Osteoblast (primary cell): ENCODE data around the gene IST1. TPM values are rescaled to one million over a fixed set of nuclear protein-coding genes. Genes with fewer than 3 reads are reported as not detected.

Experiments used
- DNase-seq: peaks from one replicate; pipeline ENCODE4 v3.0.0; 2011; ENCODE audit warnings: low spot score, mixed read lengths; ENCODE audit not compliant: insufficient read length; ENCODE audit errors: missing footprints
- H2AFZ ChIP-seq: 2 replicates; pipeline ENCODE4 v1.6.0; 2011; ENCODE audit warnings: mild to moderate bottlenecking, low read length
- H3K27ac ChIP-seq: 2 replicates; pipeline ENCODE4 v1.5.1; 2011; ENCODE audit warnings: mild to moderate bottlenecking, low read depth, low read length, moderate library complexity
- H3K27me3 ChIP-seq: 2 replicates; pipeline ENCODE4 v1.6.0; 2012; ENCODE audit warnings: mild to moderate bottlenecking, control low read depth, inconsistent platforms, low read length, moderate library complexity; ENCODE audit not compliant: insufficient read depth
- H3K36me3 ChIP-seq: 2 replicates; pipeline ENCODE4 v1.5.1; 2011; ENCODE audit warnings: mild to moderate bottlenecking, low read length, control low read depth, moderate library complexity; ENCODE audit not compliant: insufficient read depth
- H3K4me1 ChIP-seq: 2 replicates; pipeline ENCODE4 v1.5.1; 2011; ENCODE audit warnings: mild to moderate bottlenecking, low read length, control low read depth, moderate library complexity; ENCODE audit not compliant: insufficient read depth
- H3K4me2 ChIP-seq: 2 replicates; pipeline ENCODE4 v1.6.0; 2011; ENCODE audit warnings: mild to moderate bottlenecking, low read length; ENCODE audit not compliant: insufficient read depth
- H3K4me3 ChIP-seq: fragments of 200-600 bp; sonication (generic); 3 replicates; pipeline ENCODE4 v1.5.1; 2012; ENCODE audit warnings: mild to moderate bottlenecking, low read length, inconsistent platforms; ENCODE audit not compliant: insufficient read depth
- H3K79me2 ChIP-seq: 2 replicates; pipeline ENCODE4 v1.6.0; 2012; ENCODE audit warnings: mild to moderate bottlenecking, low read length, control low read depth, inconsistent platforms; ENCODE audit not compliant: insufficient read depth
- H3K9me3 ChIP-seq: 2 replicates; pipeline ENCODE4 v1.5.1; 2011; ENCODE audit warnings: low read depth, low read length, control low read depth
- H4K20me1 ChIP-seq: 2 replicates; pipeline ENCODE4 v1.6.0; 2012; ENCODE audit warnings: mild to moderate bottlenecking, low read length, control low read depth; ENCODE audit not compliant: insufficient read depth
- CTCF ChIP-seq: IDR thresholded peaks from 2 replicates; pipeline ENCODE4 v1.5.1; 2011; ENCODE audit warnings: mild to moderate bottlenecking, low read depth, low read length, moderate library complexity; ENCODE audit errors: extremely low read depth
- total RNA-seq: library from RNA; depleted of rRNA; stranded (reverse); fragments of >200 nt; gene quantifications from 2 replicates; pipeline ENCODE4 v1.2.3, GENCODE V29; 2012

IST1 gene
- 213 and 229 TPM in 2 replicates for total RNA-seq

- H3K4me3 ChIP-seq: peak within 1 kb of the TSS; percentile 100
- peak within 1 kb of the TSS; percentile 98 for H2AFZ ChIP-seq
- peak within 1 kb of the TSS; percentile 97 for H3K27ac ChIP-seq
- peaks cover 7% of the 10 kb centered on the region for H3K36me3 ChIP-seq
- no peaks in the 10 kb centered on the region for H3K9me3 ChIP-seq
- H3K4me2 ChIP-seq: peak within 1 kb of the TSS; percentile 97
- H3K79me2 ChIP-seq: peaks cover 48% of the 10 kb centered on the region
- H3K27me3 ChIP-seq: no peaks in the 10 kb centered on the region
- no peak for TF ChIP-seq CTCF
- peaks cover 26% of the 10 kb centered on the region for H4K20me1 ChIP-seq
- H3K4me1 ChIP-seq: peaks cover 14% of the 10 kb centered on the region
- DNase-seq: peak; percentile 98
Measured at GRCh38 chr16:71894921-71895678, at the start of gene IST1. IST1 (plus strand) TSS chr16:71895531; CDS start chr16:71915641, 20,110 bp downstream.

- no peaks in the 10 kb centered on the region for H3K27me3 ChIP-seq
- peak; percentile 100 for DNase-seq
- H3K4me3 ChIP-seq: peak within 1 kb of the TSS; percentile 98
- H3K36me3 ChIP-seq: peaks cover 31% of the 10 kb centered on the region
- H3K4me2 ChIP-seq: peak within 1 kb of the TSS; percentile 91
- peak within 1 kb of the TSS; percentile 88 for H3K27ac ChIP-seq
- peak within 1 kb of the TSS; percentile 90 for H2AFZ ChIP-seq
- H3K4me1 ChIP-seq: peaks cover 11% of the 10 kb centered on the region
- H4K20me1 ChIP-seq: peaks cover 14% of the 10 kb centered on the region
- TF ChIP-seq CTCF: no peak
- H3K79me2 ChIP-seq: peaks cover 34% of the 10 kb centered on the region
- no peaks in the 10 kb centered on the region for H3K9me3 ChIP-seq
Measured at GRCh38 chr16:71845639-71846430, 49.5 kb upstream of the IST1 start, which contains the start of gene ATXN1L. ATXN1L (plus strand) TSS chr16:71845976; CDS start chr16:71849741, 3,765 bp downstream.

- Histone ChIP-seq H2AFZ (peak overlapping the region; percentile 78), H3K27me3 (no peaks in the 10 kb centered on the region), H3K36me3 (peaks cover 37% of the 10 kb centered on the region), H4K20me1 (peaks cover 14% of the 10 kb centered on the region), H3K4me3 (peak overlapping the region; percentile 98), H3K9me3 (no peaks in the 10 kb centered on the region), H3K4me2 (peak overlapping the region; percentile 91), H3K79me2 (peaks cover 39% of the 10 kb centered on the region), H3K27ac (peak overlapping the region; percentile 88), H3K4me1 (peaks cover 11% of the 10 kb centered on the region)
- DNase-seq: peak; percentile 76
- TF ChIP-seq CTCF: no peak
Measured at GRCh38 chr16:71846431-71846830, 48.9 kb upstream of the IST1 start.

GRCh38 chr16:71847096-71847495 is 48.2 kb upstream of the IST1 start:
- H4K20me1 ChIP-seq: peaks cover 20% of the 10 kb centered on the region
- peaks cover 43% of the 10 kb centered on the region for H3K36me3 ChIP-seq
- no peak for DNase-seq
- peak overlapping the region; percentile 91 for H3K4me2 ChIP-seq
- H3K79me2 ChIP-seq: peaks cover 46% of the 10 kb centered on the region
- H3K9me3 ChIP-seq: no peaks in the 10 kb centered on the region
- peak overlapping the region; percentile 98 for H3K4me3 ChIP-seq
- peak overlapping the region; percentile 88 for H3K27ac ChIP-seq
- no peaks in the 10 kb centered on the region for H3K27me3 ChIP-seq
- H3K4me1 ChIP-seq: peaks cover 11% of the 10 kb centered on the region
- H2AFZ ChIP-seq: no peak overlapping the region
- no peak for TF ChIP-seq CTCF
